C1 segment of cervical spinal cord (tissue), 14 donors: ENCODE measurements around the gene RBL1.

ENCODE experiments used
- DNase-seq, 14 donors: peaks; one replicate each; lab custom pipeline; 2025; lab: John Stamatoyannopoulos, UW

Gene RBL1

DNA sequence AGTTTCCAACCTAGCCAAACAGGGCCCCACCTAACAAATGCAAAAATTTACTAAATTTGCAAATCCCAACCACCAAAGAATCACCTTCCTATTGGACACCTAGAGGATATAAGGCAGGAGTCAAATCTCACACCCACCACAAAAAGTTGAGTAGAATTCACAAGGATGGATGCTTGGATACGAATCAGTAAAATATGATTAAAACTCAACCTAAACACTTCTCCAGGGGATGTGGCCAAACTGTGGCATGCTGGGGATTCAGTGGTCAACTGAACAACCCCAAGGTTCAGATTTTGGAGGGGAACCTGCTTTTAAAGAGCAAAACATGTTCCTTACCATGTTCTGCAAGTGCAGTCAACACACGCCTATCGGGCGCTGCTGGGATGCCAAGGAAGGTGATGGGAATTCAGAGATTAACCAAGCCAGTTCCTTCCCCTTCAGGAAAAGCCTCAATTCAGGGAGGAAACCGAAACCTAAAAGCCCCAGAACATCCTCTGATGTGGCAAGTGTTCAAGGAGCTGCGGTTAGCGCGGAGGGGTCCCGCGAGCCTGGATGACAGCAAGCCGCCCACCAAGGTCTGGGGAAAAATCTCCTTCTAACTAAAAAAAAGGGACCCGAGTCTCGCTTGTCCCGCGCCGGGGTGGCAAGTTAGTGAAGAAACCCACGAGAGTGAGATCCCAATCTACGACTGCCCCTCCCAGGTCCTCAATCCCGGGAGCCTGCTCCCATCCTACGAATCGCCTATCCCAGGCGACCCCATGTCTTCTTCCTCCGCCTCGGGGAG lies 145.2 kb downstream of the RBL1 start:
- peak in 9 of 14 donors; percentile 16 to 72 (median 35) for DNase-seq
